ENCODE results near the gene RAB24. TPM values are rescaled to one million over a fixed set of nuclear protein-coding genes. Genes with fewer than 3 reads are reported as not detected.
"Not testable (repeated sequence)": the region's sequence is repeated elsewhere in the genome, so short reads cannot be mapped to it uniquely, and the experiment has no call there.

Gene RAB24
- total and polyA plus RNA-seq, 2 donors from 2014 or later, result 25.0 to 77.6 TPM

DNA sequence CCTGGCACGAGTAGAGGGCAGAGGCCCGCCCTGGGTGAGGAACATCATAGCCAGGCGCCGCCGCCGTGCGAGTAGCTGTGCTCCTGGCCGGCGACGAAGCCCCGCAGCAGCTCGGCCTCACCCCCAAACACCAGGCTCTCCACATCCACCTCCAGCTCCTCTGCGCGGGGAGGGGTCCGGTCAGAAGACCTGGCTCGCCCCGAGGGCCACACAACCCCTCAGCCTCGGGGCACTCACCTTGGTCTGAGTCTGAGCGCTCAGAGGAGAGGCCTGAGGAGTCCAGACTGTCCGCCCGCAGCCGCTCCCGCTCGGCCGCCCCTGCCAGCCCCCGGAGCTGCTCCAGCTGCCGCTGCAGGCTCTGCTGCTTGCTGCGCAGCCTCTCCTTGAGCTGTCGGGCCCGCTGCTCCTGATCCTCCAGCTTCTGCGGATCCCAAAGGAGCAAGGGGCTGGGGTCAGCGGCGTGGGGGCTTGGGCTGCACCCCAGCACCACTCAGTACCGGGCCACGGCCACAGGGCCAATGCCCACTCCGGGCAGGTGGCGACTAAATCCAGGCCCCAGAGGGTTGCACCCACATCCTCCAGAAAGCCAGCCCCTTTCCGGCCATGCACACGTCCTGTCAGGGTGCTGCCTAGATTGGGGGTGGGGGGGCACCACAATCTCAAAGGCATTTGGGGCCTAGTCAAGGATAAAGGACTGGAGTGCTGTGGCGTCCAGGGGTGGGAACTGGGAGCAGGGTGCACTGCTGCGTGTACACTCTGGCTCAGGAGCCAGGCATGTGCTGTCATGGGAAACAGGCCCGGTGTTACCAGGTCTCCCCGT, 4.2 kb upstream of the RAB24 start:
- H3K36me3 ChIP-seq (ENCODE audit: control insufficient read depth in 2 of 3, insufficient read depth in 3 of 3, low read length in 3 of 3), result peaks cover 0 to 13% (median 9%) of the 10 kb centered on the region in 3 donors
- H3K27ac ChIP-seq (ENCODE audit: low read depth in 2 of 2, low read length in 2 of 2), result peak overlapping the region in 1 of 2 donors; percentile 17
- no peak overlapping the region for H3K4me3 ChIP-seq (ENCODE audit: low read length in 3 of 3)
- no peak overlapping the region for H3K9ac ChIP-seq (ENCODE audit: low read length in 3 of 3)
- no peak for FAIRE-seq
- H3K4me1 ChIP-seq (ENCODE audit: control insufficient read depth in 2 of 3, insufficient read depth in 2 of 3, low read depth in 1 of 3, low read length in 3 of 3), result peaks cover 0 to 17% (median 0%) of the 10 kb centered on the region in 3 donors
- intact Hi-C loops (cut with DNase I), result no loop called here
- H3K27me3 ChIP-seq (ENCODE audit: control insufficient read depth, insufficient read depth, low read length), result no peaks in the 10 kb centered on the region
- no peaks in the 10 kb centered on the region for H3K9me3 ChIP-seq (ENCODE audit: control insufficient read depth in 2 of 3, insufficient read depth in 1 of 3, low read length in 3 of 3)
- DNase-seq, result peak in 1 of 5 donors; percentile 81
- TF ChIP-seq, protein P1, sequence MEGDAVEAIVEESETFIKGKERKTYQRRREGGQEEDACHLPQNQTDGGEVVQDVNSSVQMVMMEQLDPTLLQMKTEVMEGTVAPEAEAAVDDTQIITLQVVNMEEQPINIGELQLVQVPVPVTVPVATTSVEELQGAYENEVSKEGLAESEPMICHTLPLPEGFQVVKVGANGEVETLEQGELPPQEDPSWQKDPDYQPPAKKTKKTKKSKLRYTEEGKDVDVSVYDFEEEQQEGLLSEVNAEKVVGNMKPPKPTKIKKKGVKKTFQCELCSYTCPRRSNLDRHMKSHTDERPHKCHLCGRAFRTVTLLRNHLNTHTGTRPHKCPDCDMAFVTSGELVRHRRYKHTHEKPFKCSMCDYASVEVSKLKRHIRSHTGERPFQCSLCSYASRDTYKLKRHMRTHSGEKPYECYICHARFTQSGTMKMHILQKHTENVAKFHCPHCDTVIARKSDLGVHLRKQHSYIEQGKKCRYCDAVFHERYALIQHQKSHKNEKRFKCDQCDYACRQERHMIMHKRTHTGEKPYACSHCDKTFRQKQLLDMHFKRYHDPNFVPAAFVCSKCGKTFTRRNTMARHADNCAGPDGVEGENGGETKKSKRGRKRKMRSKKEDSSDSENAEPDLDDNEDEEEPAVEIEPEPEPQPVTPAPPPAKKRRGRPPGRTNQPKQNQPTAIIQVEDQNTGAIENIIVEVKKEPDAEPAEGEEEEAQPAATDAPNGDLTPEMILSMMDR (IDR thresholded peaks at IDR 0.05; ENCODE audit: borderline replicate concordance, extremely low read depth, insufficient read depth), result no peak

DNA sequence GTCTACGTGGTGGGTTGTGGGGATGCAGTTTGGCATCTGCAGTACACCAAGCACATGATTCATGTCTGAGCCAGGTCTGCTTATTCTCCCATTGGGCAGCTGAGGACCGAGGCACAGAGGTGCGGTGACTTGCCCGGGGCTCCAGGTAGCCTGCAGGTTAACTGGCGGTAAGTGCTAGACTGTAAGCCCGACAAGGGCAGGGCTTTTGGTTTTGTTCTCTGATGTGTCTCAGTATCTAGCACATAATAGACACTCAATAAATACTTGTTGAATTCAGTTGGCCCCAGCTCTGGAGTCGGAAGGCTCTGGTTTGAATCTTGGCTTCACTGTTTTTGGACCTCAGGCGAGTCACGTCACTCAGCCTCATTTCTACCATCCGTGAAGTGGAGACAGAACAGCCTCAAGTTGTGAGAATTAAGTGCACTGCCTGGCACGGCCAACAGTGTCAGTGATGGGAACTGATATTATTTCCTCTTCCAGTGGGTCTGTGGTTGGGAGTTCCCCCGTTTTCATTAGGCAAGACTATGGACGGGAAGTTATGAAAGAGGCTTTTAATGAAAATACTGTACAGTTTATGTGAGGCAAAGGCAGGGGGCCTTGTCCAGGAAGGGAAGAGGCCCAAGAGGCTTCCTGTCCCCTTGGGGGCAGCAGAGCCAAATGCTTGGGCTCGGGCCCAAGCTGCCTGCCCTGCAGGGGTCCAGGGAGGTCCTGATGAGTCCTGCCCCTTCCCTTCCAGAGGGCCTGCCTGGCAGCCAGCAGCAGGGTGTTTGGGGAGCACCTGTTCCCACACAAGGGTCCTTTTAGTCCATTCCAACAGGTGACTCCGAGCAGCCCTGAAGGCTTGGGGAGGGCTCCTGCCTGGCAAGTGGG, 3.4 kb upstream of the RAB24 start:
- TF ChIP-seq, protein P1 (IDR thresholded peaks at IDR 0.05; ENCODE audit: borderline replicate concordance, extremely low read depth, insufficient read depth), result no peak
- no peak for FAIRE-seq
- H3K4me3 ChIP-seq (ENCODE audit: low read length in 3 of 3), result no peak overlapping the region
- peaks cover 0 to 17% (median 9%) of the 10 kb centered on the region in 3 donors for H3K36me3 ChIP-seq (ENCODE audit: control insufficient read depth in 2 of 3, insufficient read depth in 3 of 3, low read length in 3 of 3)
- intact Hi-C loops (cut with DNase I), result no loop called here
- no peak overlapping the region for H3K9ac ChIP-seq (ENCODE audit: low read length in 3 of 3)
- H3K9me3 ChIP-seq (ENCODE audit: control insufficient read depth in 2 of 3, insufficient read depth in 1 of 3, low read length in 3 of 3), result no peaks in the 10 kb centered on the region
- H3K4me1 ChIP-seq (ENCODE audit: control insufficient read depth in 2 of 3, insufficient read depth in 2 of 3, low read depth in 1 of 3, low read length in 3 of 3), result peaks cover 0 to 23% (median 0%) of the 10 kb centered on the region in 3 donors
- H3K27me3 ChIP-seq (ENCODE audit: control insufficient read depth, insufficient read depth, low read length), result no peaks in the 10 kb centered on the region
- no peak for DNase-seq
- peak overlapping the region in 1 of 2 donors; percentile 17 for H3K27ac ChIP-seq (ENCODE audit: low read depth in 2 of 2, low read length in 2 of 2)

DNA sequence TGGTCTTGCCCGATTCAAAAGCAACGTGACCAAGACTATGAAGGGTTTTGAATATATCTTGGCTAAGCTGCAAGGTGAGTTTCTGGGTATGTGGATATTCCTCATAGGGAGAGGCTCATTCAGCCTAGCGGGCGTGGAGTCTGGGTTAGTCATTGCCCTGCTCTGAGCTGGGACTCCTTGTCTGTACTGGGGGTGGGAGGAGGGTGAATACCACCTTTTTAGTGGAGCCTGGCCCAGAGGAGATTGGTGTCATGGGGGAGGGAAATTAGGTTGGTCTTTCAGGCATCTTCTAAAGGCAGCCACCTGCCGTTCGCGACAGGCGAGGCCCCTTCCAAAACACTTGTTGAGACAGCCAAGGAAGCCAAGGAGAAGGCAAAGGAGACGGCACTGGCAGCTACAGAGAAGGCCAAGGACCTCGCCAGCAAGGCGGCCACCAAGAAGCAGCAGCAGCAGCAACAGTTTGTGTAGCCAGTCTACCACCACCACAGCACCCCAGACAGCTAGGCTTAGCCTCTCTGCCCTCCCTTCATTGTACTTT, 2.7 kb upstream of the RAB24 start:
- H3K9ac ChIP-seq (ENCODE audit: low read length in 3 of 3); H3K27me3 ChIP-seq (ENCODE audit: control insufficient read depth, insufficient read depth, low read length); FAIRE-seq; H3K4me3 ChIP-seq (ENCODE audit: low read length in 3 of 3); H3K27ac ChIP-seq (ENCODE audit: low read depth in 2 of 2, low read length in 2 of 2); DNase-seq; intact Hi-C loops (cut with DNase I); H3K9me3 ChIP-seq (ENCODE audit: control insufficient read depth in 2 of 3, insufficient read depth in 1 of 3, low read length in 3 of 3): not testable (repeated sequence)
- peaks cover 0 to 27% (median 0%) of the 10 kb centered on the region in 3 donors for H3K4me1 ChIP-seq (ENCODE audit: control insufficient read depth in 2 of 3, insufficient read depth in 2 of 3, low read depth in 1 of 3, low read length in 3 of 3)
- H3K36me3 ChIP-seq (ENCODE audit: control insufficient read depth in 2 of 3, insufficient read depth in 3 of 3, low read length in 3 of 3), result peaks cover 0 to 24% (median 13%) of the 10 kb centered on the region in 3 donors

Data from kidney (tissue), 14 donors.